Measurements from ENCODE around the gene NKD1. TPM values are rescaled to one million over a fixed set of nuclear protein-coding genes. Genes with fewer than 3 reads are reported as not detected.

Gene NKD1
- total RNA-seq, 2 donors from 2014 or later: 1.1 to 3.0 TPM

DNA sequence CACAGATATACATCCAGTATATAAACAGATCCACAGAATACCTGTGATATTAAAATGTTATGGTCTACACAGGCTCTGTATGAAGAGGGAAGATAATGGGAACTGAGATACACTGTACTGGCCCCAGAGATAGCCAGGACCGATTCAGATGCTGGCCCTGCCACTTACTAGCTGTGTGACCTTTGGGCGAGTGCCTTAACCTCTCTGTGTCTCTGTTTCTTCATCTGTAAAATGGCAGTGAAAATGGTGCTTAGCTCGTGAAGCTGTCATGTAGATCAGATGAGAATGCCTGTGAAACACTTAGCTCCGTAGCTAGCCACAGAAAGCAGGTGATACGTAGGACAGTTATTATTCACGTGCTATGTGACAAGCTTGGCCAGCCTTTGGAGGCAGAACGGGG, 22.2 kb downstream of the NKD1 start:
- Histone ChIP-seq H3K4me1 (no peaks in the 10 kb centered on the region), H3K4me3 (no peak overlapping the region), H3K9me3 (no peaks in the 10 kb centered on the region), H3K27ac (no peak overlapping the region), H3K27me3 (no peaks in the 10 kb centered on the region), H3K36me3 (no peaks in the 10 kb centered on the region)
- no peak for DNase-seq (ENCODE audit: low spot score)
- TF ChIP-seq, protein P1, sequence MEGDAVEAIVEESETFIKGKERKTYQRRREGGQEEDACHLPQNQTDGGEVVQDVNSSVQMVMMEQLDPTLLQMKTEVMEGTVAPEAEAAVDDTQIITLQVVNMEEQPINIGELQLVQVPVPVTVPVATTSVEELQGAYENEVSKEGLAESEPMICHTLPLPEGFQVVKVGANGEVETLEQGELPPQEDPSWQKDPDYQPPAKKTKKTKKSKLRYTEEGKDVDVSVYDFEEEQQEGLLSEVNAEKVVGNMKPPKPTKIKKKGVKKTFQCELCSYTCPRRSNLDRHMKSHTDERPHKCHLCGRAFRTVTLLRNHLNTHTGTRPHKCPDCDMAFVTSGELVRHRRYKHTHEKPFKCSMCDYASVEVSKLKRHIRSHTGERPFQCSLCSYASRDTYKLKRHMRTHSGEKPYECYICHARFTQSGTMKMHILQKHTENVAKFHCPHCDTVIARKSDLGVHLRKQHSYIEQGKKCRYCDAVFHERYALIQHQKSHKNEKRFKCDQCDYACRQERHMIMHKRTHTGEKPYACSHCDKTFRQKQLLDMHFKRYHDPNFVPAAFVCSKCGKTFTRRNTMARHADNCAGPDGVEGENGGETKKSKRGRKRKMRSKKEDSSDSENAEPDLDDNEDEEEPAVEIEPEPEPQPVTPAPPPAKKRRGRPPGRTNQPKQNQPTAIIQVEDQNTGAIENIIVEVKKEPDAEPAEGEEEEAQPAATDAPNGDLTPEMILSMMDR (IDR thresholded peaks at IDR 0.05): no peak

DNA sequence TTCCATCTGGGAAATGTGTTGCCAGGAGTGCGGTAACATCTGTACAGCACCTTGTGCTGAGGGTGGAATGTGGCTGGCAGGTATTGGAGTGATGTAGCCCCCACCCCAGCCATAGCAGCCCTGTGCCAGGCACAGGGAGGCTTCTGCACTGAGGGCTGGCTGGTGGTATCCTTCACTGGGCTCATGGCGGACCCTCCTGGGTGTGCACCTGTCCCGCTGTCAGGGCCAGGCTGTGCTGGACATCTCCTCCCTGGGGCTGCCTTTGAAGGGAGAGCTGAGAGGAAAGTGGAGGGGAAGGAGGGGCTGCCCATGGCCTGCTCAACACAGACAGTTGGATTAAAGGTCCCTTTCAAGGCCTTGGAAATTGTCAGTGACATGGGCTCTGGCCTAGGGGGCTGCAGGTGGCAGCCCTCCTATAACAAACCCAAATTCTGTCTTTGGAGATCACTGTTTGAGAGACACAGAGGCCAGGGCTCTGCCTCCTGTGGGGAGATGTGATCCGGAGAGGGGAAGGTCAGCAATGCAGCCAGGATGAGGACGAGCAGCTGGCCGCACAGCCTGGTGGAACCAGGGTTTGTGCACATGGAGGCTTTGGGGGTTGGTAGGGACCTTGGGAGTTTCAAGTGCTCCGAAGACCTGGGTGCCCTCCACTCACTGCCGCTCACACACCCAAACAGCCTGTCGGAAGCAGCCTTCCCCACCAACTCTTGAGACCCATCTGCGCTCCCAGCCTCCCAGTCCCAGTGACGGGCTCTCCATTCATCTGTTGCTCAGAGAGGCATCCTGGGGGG, 22.8 kb downstream of the NKD1 start:
- Histone ChIP-seq H3K4me3 (no peak overlapping the region), H3K36me3 (no peaks in the 10 kb centered on the region), H3K9me3 (no peaks in the 10 kb centered on the region), H3K4me1 (no peaks in the 10 kb centered on the region), H3K27ac (no peak overlapping the region), H3K27me3 (no peaks in the 10 kb centered on the region)
- DNase-seq (ENCODE audit: low spot score): no peak
- TF ChIP-seq, protein P1 (IDR thresholded peaks at IDR 0.05): no peak

DNA sequence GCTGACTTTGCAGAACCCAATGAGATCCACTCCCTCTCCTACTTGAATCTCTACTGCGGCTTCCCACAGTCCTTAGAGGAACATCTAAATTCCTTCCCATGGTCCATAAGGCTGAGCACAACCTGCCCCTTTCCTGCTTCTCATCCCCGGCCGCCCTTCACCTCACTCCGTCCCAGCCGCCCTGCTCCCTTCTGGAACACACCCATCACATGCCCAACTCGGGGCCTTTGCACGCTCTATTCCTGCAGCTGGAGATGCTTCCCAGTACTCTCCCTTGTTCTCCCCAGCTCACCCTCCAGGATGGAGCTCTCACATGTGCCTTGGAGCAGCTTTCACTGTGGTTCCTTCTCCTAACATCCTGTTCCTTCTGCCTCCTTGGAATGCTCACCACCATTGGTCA, 23.6 kb downstream of the NKD1 start:
- H3K27me3 ChIP-seq: no peaks in the 10 kb centered on the region
- no peaks in the 10 kb centered on the region for H3K9me3 ChIP-seq
- H3K4me3 ChIP-seq: no peak overlapping the region
- DNase-seq (ENCODE audit: low spot score): no peak
- no peak overlapping the region for H3K27ac ChIP-seq
- H3K4me1 ChIP-seq: no peaks in the 10 kb centered on the region
- TF ChIP-seq, protein P1 (IDR thresholded peaks at IDR 0.05): no peak
- H3K36me3 ChIP-seq: no peaks in the 10 kb centered on the region

DNA sequence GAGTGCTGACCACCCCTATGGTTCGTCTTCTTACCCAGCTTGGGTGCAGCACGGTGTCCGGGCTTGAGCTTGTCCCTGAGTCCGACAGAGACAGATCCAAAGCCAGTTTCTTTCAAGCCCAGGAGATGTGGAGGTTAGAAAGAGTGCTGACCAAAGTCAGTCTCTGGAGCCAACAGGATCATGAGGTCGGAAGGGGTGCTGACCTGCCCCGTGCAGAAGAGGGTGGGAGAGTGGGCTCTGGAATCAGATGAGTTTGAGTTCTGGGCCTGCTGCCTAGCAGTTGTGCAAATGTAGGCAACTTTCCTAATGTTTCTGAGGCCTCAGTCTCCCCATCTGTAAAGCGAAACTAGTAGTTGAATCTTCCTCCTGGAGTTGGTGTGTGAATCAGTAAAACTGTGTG, 24.5 kb downstream of the NKD1 start:
- Histone ChIP-seq H3K36me3 (no peaks in the 10 kb centered on the region), H3K4me1 (no peaks in the 10 kb centered on the region), H3K27me3 (no peaks in the 10 kb centered on the region), H3K4me3 (no peak overlapping the region), H3K27ac (no peak overlapping the region), H3K9me3 (no peaks in the 10 kb centered on the region)
- TF ChIP-seq, protein P1 (IDR thresholded peaks at IDR 0.05): no peak
- DNase-seq (ENCODE audit: low spot score): no peak

DNA sequence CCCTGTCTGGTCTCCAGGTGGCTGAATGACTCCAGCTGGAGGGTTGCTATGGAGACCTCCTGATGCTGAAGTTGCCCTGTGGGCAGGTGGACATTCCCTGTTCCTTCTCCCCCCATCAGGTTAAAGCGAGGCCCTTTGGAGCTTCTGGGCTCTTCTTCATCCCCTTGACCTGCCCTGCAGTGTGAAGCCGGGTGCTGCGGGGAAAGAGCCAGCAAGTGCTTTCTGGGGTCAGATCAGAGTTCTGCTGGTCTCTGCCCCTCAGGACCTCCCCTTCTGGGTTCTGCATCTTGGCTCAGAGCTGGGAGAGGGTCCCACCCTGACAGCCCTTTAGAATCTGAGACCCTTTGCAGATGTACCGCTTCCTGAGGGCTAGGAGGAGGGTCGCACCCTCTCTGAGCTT, 25.1 kb downstream of the NKD1 start:
- Histone ChIP-seq H3K27ac (no peak overlapping the region), H3K36me3 (no peaks in the 10 kb centered on the region), H3K4me3 (no peak overlapping the region), H3K27me3 (no peaks in the 10 kb centered on the region), H3K4me1 (no peaks in the 10 kb centered on the region), H3K9me3 (no peaks in the 10 kb centered on the region)
- TF ChIP-seq, protein P1 (IDR thresholded peaks at IDR 0.05): no peak
- DNase-seq (ENCODE audit: low spot score): no peak

Measured in right atrium auricular region (tissue), 2 donors.